ENCODE data around the gene SERPINB12.

The SERPINB12 gene, protein sequence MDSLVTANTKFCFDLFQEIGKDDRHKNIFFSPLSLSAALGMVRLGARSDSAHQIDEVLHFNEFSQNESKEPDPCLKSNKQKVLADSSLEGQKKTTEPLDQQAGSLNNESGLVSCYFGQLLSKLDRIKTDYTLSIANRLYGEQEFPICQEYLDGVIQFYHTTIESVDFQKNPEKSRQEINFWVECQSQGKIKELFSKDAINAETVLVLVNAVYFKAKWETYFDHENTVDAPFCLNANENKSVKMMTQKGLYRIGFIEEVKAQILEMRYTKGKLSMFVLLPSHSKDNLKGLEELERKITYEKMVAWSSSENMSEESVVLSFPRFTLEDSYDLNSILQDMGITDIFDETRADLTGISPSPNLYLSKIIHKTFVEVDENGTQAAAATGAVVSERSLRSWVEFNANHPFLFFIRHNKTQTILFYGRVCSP

DNA sequence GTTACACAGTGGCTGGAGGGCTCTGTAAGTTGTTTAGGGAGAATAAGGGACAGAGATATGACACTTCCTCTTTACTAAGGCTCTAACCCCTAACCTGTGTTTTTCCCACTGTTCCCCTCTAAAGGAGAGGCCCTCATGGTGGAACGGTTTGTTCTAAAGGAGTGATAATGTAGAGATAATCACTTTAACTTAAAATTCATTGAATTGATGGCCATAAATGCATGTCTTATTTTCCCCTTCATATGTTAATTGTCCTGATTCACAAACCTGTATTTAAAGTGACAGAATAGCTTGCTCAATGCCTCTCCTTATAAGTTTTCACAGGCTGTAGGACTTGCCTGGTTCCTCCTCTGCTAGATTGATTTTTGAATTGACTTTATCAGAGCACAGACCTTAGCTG is at the start of gene SERPINB12:
Gene SERPINB12, plus strand, starts transcription at position 301 of the 400 bp plus-strand sequence. CDS start 13,791 bp downstream, outside the sequence.
- no peak for DNase-seq

- no peak for DNase-seq
These were observed 49.3 kb upstream of the SERPINB12 start for GRCh38 chr18:63492851-63493250.

- no peak for DNase-seq
These were observed 46.5 kb upstream of the SERPINB12 start for GRCh38 chr18:63495675-63496074.

DNA sequence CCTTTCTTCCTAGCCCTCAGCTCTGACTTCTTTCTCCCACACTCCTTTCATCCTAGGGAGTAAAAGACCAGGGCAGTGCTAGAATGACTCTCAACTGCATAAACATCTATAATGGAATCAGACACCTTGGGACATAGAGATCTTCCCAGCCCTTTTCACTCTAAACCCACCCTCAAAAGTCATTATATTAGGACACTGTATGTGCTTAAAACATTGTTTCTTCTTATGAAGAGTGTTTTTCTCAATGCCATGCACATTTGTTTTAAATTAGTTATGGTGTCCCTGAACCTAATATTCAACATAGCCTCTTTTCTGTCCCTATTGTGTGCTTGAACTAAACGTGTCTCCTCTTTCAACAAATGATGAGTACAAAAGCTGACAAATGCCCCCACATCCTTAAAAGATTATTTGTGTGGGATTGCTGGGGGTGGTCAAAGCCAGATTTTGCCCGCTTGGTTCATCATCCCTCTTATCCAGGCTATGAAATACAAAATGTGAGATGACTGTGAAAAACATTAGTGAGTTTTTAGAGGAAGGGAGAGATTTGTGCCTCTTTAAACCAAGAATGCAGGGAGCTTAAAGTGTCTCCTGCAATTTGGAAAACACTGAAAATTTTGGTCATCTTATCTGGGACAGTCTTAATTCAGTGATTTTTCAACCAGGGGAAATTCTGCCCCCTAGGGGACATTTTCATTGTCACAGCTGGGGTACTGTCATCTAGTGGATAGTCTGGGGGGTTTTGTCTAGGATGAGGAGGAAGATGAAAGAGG is 36.4 kb upstream of the SERPINB12 start:
- DNase-seq = no peak

- no peak for DNase-seq
These were observed 35.9 kb upstream of the SERPINB12 start for GRCh38 chr18:63506336-63506646.

- DNase-seq = no peak
These were observed 33.6 kb upstream of the SERPINB12 start for GRCh38 chr18:63508596-63508995.

- DNase-seq = peak; percentile 14
These were observed 30.9 kb upstream of the SERPINB12 start for GRCh38 chr18:63511285-63511684.

GRCh38 chr18:63514326-63514725 is 27.8 kb upstream of the SERPINB12 start:
- DNase-seq = no peak

DNA sequence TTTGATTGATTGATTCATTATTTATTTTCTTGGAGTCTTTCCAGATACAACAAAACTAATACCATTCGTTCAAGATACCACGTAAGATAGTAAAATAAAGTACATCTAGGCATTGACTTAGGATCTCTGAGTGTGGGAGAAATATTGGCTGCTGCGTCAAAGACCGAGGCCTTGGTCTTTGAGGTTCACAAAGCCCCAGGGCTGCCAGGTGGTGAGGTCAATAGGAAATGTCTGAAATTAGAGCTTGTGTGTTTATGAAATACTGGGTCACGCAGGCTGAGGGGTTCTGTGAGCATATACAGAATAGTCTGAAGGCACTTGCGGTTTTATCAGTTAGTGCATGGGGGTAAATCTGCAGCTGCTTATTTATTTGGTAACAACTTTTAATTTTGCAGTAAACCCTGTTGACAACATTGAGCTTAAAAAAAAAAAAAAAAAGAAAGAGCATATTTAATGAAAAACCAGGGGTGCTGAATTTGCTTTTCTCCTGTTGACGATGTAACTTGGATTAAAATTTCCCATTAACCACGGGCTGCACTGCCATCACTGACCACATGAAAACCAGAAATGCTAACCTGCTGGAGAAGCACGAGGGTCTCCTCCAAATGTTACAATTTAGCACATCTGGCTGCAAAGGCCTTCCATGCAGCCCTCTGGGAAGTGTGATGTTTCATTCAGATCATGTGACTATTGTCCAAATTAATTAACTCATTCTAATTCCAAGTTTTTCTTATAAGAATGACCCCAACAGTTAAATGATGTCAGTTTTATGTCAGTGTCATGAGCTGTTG is 27.1 kb upstream of the SERPINB12 start:
- no peak for DNase-seq

GRCh38 chr18:63515801-63516200 is 26.4 kb upstream of the SERPINB12 start:
- DNase-seq = no peak

- DNase-seq = peak; percentile 71
These were observed 23.8 kb upstream of the SERPINB12 start for GRCh38 chr18:63518178-63519012.

DNA sequence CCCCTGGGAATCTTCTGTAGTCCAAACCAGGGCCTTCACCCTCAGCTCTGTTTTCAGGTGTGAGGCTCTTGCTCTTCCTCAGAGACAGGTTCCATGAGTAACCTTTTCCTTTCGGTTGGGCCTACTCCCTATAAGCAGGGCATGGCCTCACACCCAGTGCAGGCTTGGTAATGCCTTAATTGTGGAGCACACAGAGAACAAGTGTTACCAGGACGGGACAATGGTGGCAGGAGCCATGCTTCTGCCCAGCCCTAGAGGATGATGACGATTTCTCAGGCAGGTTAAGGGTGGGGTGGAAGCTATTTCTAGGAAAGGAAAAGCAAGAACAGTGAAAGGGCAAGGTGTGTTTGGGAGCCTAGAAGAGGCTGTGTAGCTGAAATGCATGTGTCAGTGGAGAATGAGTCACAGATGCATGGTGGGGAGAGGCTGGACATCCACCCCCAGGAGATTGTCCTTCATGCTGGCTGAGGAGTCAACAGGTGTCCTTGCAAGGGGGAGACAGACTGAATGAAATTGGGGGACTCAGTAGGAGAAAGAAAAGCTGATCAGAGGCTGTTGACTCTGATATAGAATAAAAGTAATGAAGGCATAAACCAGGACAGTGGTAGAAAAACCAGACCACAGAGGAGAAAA is 22.0 kb upstream of the SERPINB12 start:
- DNase-seq = no peak

DNA sequence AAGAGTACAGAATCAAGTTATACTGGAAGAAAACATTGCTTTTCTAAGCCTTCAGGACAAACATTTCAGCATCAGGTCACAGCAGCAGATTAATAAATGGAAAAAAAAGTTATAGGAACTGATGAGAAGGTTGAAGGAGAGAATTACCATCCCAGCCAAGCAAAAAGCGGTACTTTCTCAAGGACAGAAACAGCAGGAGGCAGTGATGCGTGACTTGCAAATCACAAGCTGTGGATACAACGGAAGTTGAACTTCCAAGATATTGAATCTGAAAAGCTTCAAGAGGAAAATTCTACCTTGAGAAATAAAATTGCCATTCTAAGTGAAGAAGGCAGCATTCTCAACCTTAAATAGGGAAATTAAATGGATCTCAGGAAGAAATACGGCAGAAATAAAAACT is 18.5 kb upstream of the SERPINB12 start:
- DNase-seq = no peak

- DNase-seq = no peak
These were observed 14.9 kb upstream of the SERPINB12 start for GRCh38 chr18:63527251-63527650.

DNA sequence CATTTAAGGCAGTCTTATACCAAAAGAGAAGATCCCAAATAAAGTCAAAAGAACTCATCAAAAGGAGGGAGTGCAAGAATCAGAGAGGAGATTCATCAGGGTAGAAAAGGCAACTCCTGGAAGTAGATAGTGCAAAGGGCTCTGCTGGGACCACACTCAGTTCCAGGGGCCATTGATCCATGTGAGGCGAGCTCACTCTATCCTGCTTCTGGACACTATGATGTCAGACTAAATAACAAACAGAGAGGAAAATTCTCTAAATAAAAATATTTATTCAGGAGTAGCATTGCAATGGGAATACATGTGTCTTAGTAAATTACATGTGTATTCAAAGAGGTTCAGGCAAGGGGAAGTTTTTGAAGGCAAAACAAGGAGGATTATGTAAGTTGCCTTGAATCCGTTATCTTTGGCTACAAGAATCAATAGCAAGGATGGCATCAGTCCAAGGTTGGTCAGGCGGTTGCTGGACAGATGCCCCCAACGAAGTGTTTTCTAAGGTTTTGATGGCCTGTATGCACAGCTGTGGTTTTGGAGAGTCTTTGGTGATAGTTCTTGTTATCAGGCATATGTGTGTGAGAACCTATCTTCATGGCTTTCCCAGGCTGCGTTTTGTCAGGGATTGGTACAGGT is 13.2 kb upstream of the SERPINB12 start:
- no peak for DNase-seq

- no peak for DNase-seq
These were observed 9.7 kb upstream of the SERPINB12 start for GRCh38 chr18:63532471-63532870.

GRCh38 chr18:63534615-63535014 is 7.6 kb upstream of the SERPINB12 start:
- no peak for DNase-seq

- DNase-seq = no peak
These were observed 2.2 kb upstream of the SERPINB12 start for GRCh38 chr18:63539904-63540510.

GRCh38 chr18:63544017-63544416 is 1.8 kb downstream of the SERPINB12 start:
- no peak for DNase-seq

- DNase-seq = no peak
These were observed 2.8 kb downstream of the SERPINB12 start for GRCh38 chr18:63545000-63545399.

- DNase-seq = no peak
These were observed 7.9 kb downstream of the SERPINB12 start for GRCh38 chr18:63550068-63550467.
